Measurements from ENCODE around the gene BANK1. TPM values are rescaled to one million over a fixed set of nuclear protein-coding genes. Genes with fewer than 3 reads are reported as not detected.

The BANK1 gene
- total and polyA plus RNA-seq, 2 of the 8 experiments (the other 6 are each of a cell fraction or from before 2014, with no cell fraction given) = 0.59 to 0.93 TPM

GRCh38 chr4:102080184-102080583 lies 289.7 kb downstream of the BANK1 start:
- H2BK15ac ChIP-seq (ENCODE audit: low read length) = no peak overlapping the region
- H3K9me3 ChIP-seq (ENCODE audit: insufficient read depth in 2 of 2, low read depth in 1 of 2, low read length in 1 of 2) = no peaks in the 10 kb centered on the region
- TF ChIP-seq CEBPB (IDR thresholded peaks at IDR 0.05; ENCODE audit: low read depth, low read length) (no peak), MAX (IDR thresholded peaks at IDR 0.05) (no peak), TBP (IDR thresholded peaks at IDR 0.05; ENCODE audit: low read depth, low read length) (no peak), CHD2 (IDR thresholded peaks at IDR 0.05; ENCODE audit: low read length) (no peak), CBX5 (IDR thresholded peaks at IDR 0.05; ENCODE audit: low read depth, low read length) (no peak), BACH1 (IDR thresholded peaks at IDR 0.05; ENCODE audit: low read length) (no peak), TEAD4 (IDR thresholded peaks at IDR 0.05; ENCODE audit: low read depth, low read length) (no peak), SRF (IDR thresholded peaks at IDR 0.05; ENCODE audit: low read depth, low read length) (no peak), RXRA (IDR thresholded peaks at IDR 0.05; ENCODE audit: insufficient read depth, low read depth, low read length) (no peak), TAF7 (optimal IDR thresholded peaks at IDR 0.05; ENCODE audit: borderline replicate concordance, low read depth, low read length) (no peak)
- TF ChIP-seq, protein P1, sequence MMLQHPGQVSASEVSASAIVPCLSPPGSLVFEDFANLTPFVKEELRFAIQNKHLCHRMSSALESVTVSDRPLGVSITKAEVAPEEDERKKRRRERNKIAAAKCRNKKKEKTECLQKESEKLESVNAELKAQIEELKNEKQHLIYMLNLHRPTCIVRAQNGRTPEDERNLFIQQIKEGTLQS (IDR thresholded peaks at IDR 0.05; ENCODE audit: insufficient read depth, low read depth, low read length) = no peak
- no peak overlapping the region for H3K4me2 ChIP-seq (ENCODE audit: insufficient read depth in 1 of 2, low read depth in 2 of 2, low read length in 2 of 2)
- H3K79me1 ChIP-seq (ENCODE audit: low read depth, low read length) = no peaks in the 10 kb centered on the region
- no peak overlapping the region for H2BK5ac ChIP-seq (ENCODE audit: low read depth, low read length)
- WGBS, 2 experiments (ENCODE audit: extremely low coverage in 1 of 2, insufficient coverage in 1 of 2, insufficient read length in 1 of 2, insufficient replicate concordance in 2 of 2, low coverage in 1 of 2, low lambda C conversion rate in 2 of 2, missing lambda C conversion rate in 1 of 2) = 93% methylated on average over 2 of the region's 2 CpGs; no CpG with 5 or more reads in 1 of the 2 experiments
- no peak overlapping the region for H3K23ac ChIP-seq (ENCODE audit: insufficient read length)
- no peak overlapping the region for H2BK120ac ChIP-seq (replicated peaks; ENCODE audit: low read depth, low read length)
- no peak overlapping the region for H3K27ac ChIP-seq (ENCODE audit: low read depth, low read length)
- ChIA-PET CTCF (ENCODE audit: partially characterized antibody) (no interaction called here), POLR2A (ENCODE audit: partially characterized antibody) (no interaction called here)
- H3K23me2 ChIP-seq (ENCODE audit: low read depth, low read length) = no peaks in the 10 kb centered on the region
- FAIRE-seq (no peak), DNase-seq (ENCODE audit: low read depth in 1 of 2, low spot score in 2 of 2) (no peak)
- no peak overlapping the region for H3K4me3 ChIP-seq (ENCODE audit: extremely low read depth in 1 of 4, insufficient read depth in 2 of 4, low read depth in 3 of 4, low read length in 4 of 4)
- H2BK12ac ChIP-seq (ENCODE audit: low read depth, low read length) = no peak overlapping the region
- no peak overlapping the region for H2AFZ ChIP-seq (ENCODE audit: low read length)
- H4K5ac ChIP-seq (ENCODE audit: insufficient read length, low read depth, low read length) = no peak overlapping the region
- H2BK20ac ChIP-seq (ENCODE audit: low read length) = no peak overlapping the region
- H3K18ac ChIP-seq (ENCODE audit: extremely low read depth, low read length) = no peak overlapping the region
- H4K8ac ChIP-seq (ENCODE audit: extremely low read depth, insufficient read depth, low read length) = no peak overlapping the region
- H3K56ac ChIP-seq (replicated peaks; ENCODE audit: insufficient read length, low read depth, low read length) = no peak overlapping the region
- no peaks in the 10 kb centered on the region for H4K20me1 ChIP-seq (replicated peaks in 1 of 2; ENCODE audit: control insufficient read depth in 1 of 2, insufficient read depth in 2 of 2, low read length in 2 of 2)
- no peak overlapping the region for H3K9ac ChIP-seq (replicated peaks in 1 of 4; ENCODE audit: extremely low read depth in 1 of 4, low read depth in 3 of 4, low read length in 3 of 4)
- no peaks in the 10 kb centered on the region for H3K4me1 ChIP-seq (replicated peaks in 1 of 4; ENCODE audit: control insufficient read depth in 3 of 4, insufficient read depth in 4 of 4, low read length in 3 of 4)
- H3K79me2 ChIP-seq (ENCODE audit: control insufficient read depth in 1 of 2, insufficient read depth in 2 of 2, low read length in 2 of 2) = no peaks in the 10 kb centered on the region
- no peak overlapping the region for H3K4ac ChIP-seq (replicated peaks; ENCODE audit: insufficient read length, low read depth, low read length)
- no peak overlapping the region for H3K14ac ChIP-seq (ENCODE audit: insufficient read length)
- H3K36me3 ChIP-seq (ENCODE audit: control insufficient read depth in 2 of 4, insufficient read depth in 4 of 4, low read length in 3 of 4) = no peaks in the 10 kb centered on the region
- no peaks in the 10 kb centered on the region for H3K27me3 ChIP-seq (replicated peaks in 1 of 4; ENCODE audit: control insufficient read depth in 3 of 4, extremely low read depth in 1 of 4, insufficient read depth in 3 of 4, low read length in 3 of 4)
- H2AK5ac ChIP-seq (ENCODE audit: low read depth, low read length) = no peak overlapping the region
- no peak overlapping the region for H4K91ac ChIP-seq (replicated peaks; ENCODE audit: insufficient read length, low read length)
